HCT116 (cell line): ENCODE data around the gene CACNA1F. TPM values are rescaled to one million over a fixed set of nuclear protein-coding genes. Genes with fewer than 3 reads are reported as not detected.

ENCODE experiments used
- ATAC-seq: fragments of 200-7000 bp; cut with Tn5 transposase; 2 replicates; pipeline ENCODE4 v1.9.1; 2020; ENCODE audit warnings: mild to moderate bottlenecking, moderate library complexity
- BruUV-seq: library from RNA; stranded (reverse); fragments of 400-500 nt; replicated peaks from 2 replicates; lab custom pipeline; 2021; lab: Mats Ljungman, UMichigan
- CTCF ChIA-PET: fragments of 300-600 bp; sonication (Branson Sonifier 250); formaldehyde crosslinking; loops from one replicate; lab custom pipeline; 2021; ENCODE audit warnings: antibody characterized with exemption; lab: Charles Lee
- POLR2A ChIA-PET: fragments of 300-600, 350-600 bp; sonication (Branson Sonifier 250); formaldehyde crosslinking; loops from one replicate; lab custom pipeline; 2021; ENCODE audit warnings: antibody characterized with exemption; lab: Charles Lee
- RAD21 ChIA-PET, 2 experiments: fragments of 300-600 bp; sonication (Branson Sonifier 250); formaldehyde crosslinking; loops; one replicate each; lab custom pipeline; 2023; ENCODE audit warnings: low total read pairs in 2 of 2; ENCODE audit not compliant: uncharacterized antibody in 2 of 2, unreplicated experiment in 2 of 2, low non-redundant PET in 1 of 2; lab: Charles Lee
- DNase-seq: peaks from one replicate; pipeline ENCODE4 v3.0.0-alpha.2; 2010; ENCODE audit warnings: low read depth, low spot score
- H2AFZ ChIP-seq: fragments of 200-600 bp; shearing (Covaris generic), sonication (generic); 2 replicates; pipeline ENCODE4 v1.6.1; 2017; ENCODE audit warnings: low read depth, mixed run types, mixed read lengths, antibody characterized with exemption, low read length; ENCODE audit not compliant: poor library complexity, severe bottlenecking
- H3K27ac ChIP-seq: 2 replicates; pipeline ENCODE4 v1.5.1; 2012; ENCODE audit warnings: low read depth, low read length
- H3K27me3 ChIP-seq: fragments of 200-600 bp; sonication (generic); 2 replicates; pipeline ENCODE4 v1.6.1; 2016; ENCODE audit warnings: mixed run types, low read length, mixed read lengths; ENCODE audit not compliant: insufficient read depth
- H3K36me3 ChIP-seq, 2 experiments: fragments of 200-500 bp in 1 of 2; fragments of 200-600 bp in 1 of 2; sonication (Bioruptor generic) in 1 of 2; sonication (generic) in 1 of 2; 2 replicates each; pipeline versions ENCODE4 v1.5.1 to v1.6.1; 2014 to 2016; ENCODE audit warnings: low read length in 2 of 2, inconsistent platforms in 1 of 2, mixed read lengths in 1 of 2, mixed run types in 1 of 2; ENCODE audit not compliant: insufficient read depth in 2 of 2, control insufficient read depth in 1 of 2
- H3K4me1 ChIP-seq, 2 experiments: fragments of 200-600 bp in 1 of 2; sonication (generic) in 1 of 2; 2 replicates each; pipeline versions ENCODE4 v1.5.1 to v1.6.1; 2012 to 2017; ENCODE audit warnings: low read length in 2 of 2, inconsistent platforms in 1 of 2, mild to moderate bottlenecking in 1 of 2, mixed read lengths in 1 of 2, mixed run types in 1 of 2, moderate library complexity in 1 of 2; ENCODE audit not compliant: insufficient read depth in 2 of 2, control insufficient read depth in 1 of 2
- H3K4me2 ChIP-seq: fragments of 200-600 bp; sonication (generic); 2 replicates; pipeline ENCODE4 v1.6.1; 2017; ENCODE audit warnings: mixed run types, low read length, mixed read lengths
- H3K4me3 ChIP-seq, 2 experiments: fragments of 200-600 bp in 1 of 2; sonication (generic) in 1 of 2; replicated peaks in 1 of 2; 2 replicates each; pipeline ENCODE4 v1.5.1; 2011 to 2016; ENCODE audit warnings: low read length in 2 of 2, control low read depth in 1 of 2, low read depth in 1 of 2, mild to moderate bottlenecking in 1 of 2, mixed read lengths in 1 of 2, mixed run types in 1 of 2
- H3K79me2 ChIP-seq: fragments of 200-600 bp; sonication (generic); 2 replicates; pipeline ENCODE4 v1.6.1; 2017; ENCODE audit warnings: mild to moderate bottlenecking, mixed run types, low read length, moderate library complexity, mixed read lengths; ENCODE audit not compliant: insufficient read depth
- H3K9ac ChIP-seq: fragments of 200-600 bp; sonication (generic); 2 replicates; pipeline ENCODE4 v1.6.1; 2016; ENCODE audit warnings: low read length, mixed read lengths
- H3K9me2 ChIP-seq: fragments of 200-600 bp; sonication (generic), shearing (Covaris generic); 2 replicates; pipeline ENCODE4 v1.6.1; 2017; ENCODE audit warnings: mixed run types, mild to moderate bottlenecking, moderate library complexity; ENCODE audit not compliant: insufficient read depth
- H3K9me3 ChIP-seq, 2 experiments: fragments of 200-500 bp in 1 of 2; fragments of 200-600 bp in 1 of 2; sonication (Bioruptor generic) in 1 of 2; sonication (generic) in 1 of 2; 2 replicates each; pipeline ENCODE4 v1.6.1; 2014 to 2017; ENCODE audit warnings: low read length in 2 of 2, mixed read lengths in 2 of 2, inconsistent platforms in 1 of 2, low read depth in 1 of 2, mild to moderate bottlenecking in 1 of 2, mixed run types in 1 of 2, moderate library complexity in 1 of 2; ENCODE audit not compliant: control insufficient read depth in 1 of 2, insufficient read depth in 1 of 2
- H4K20me1 ChIP-seq: fragments of 200-600 bp; sonication (generic), shearing (Covaris generic); 2 replicates; pipeline ENCODE4 v1.6.1; 2017; ENCODE audit warnings: mixed run types, mild to moderate bottlenecking, moderate library complexity; ENCODE audit not compliant: insufficient read depth
- CEBPB ChIP-seq: IDR thresholded peaks from 2 replicates; pipeline ENCODE4 v1.6.1; 2012; ENCODE audit warnings: low read depth
- EZH2 ChIP-seq: fragments of 200-600 bp; sonication (generic); IDR thresholded peaks from 2 replicates; pipeline ENCODE4 v1.6.1; 2017; ENCODE audit warnings: antibody characterized with exemption, mixed run types
- EZH2phosphoT487 ChIP-seq: fragments of 200-600 bp; IDR thresholded peaks from 2 replicates; pipeline ENCODE4 v1.6.1; 2018; ENCODE audit warnings: antibody characterized with exemption, borderline replicate concordance
- JUND ChIP-seq: IDR thresholded peaks from 2 replicates; pipeline ENCODE4 v1.6.1; 2012
- POLR2A ChIP-seq: IDR thresholded peaks from 2 replicates; pipeline ENCODE4 v1.7.0; 2011; ENCODE audit warnings: borderline replicate concordance; ENCODE audit not compliant: insufficient read depth, insufficient read length; ENCODE audit errors: extremely low read depth
- POLR2AphosphoS5 ChIP-seq: IDR thresholded peaks from 2 replicates; pipeline ENCODE4 v1.6.1; 2011; ENCODE audit warnings: mild to moderate bottlenecking, low read depth, low read length, moderate library complexity
- SIN3A ChIP-seq: IDR thresholded peaks from 2 replicates; pipeline ENCODE4 v1.6.1; 2012; ENCODE audit warnings: low read depth
- TCF7L2 ChIP-seq: IDR thresholded peaks from 2 replicates; pipeline ENCODE4 v1.7.0; 2011; ENCODE audit warnings: borderline replicate concordance, inconsistent platforms; ENCODE audit not compliant: insufficient read depth, insufficient read length; ENCODE audit errors: extremely low read depth
- ZBTB33 ChIP-seq: IDR thresholded peaks from 2 replicates; pipeline ENCODE4 v1.6.1; 2011; ENCODE audit warnings: mild to moderate bottlenecking, low read length, moderate library complexity; ENCODE audit not compliant: insufficient replicate concordance; ENCODE audit errors: extremely low read depth
- ZFX ChIP-seq: fragments of 450-650 bp; IDR thresholded peaks from 2 replicates; pipeline ENCODE4 v1.6.1; 2017
- intact Hi-C: fragments of 100-400 bp; cut with micrococcal nuclease; formaldehyde crosslinking; loops from 2 replicates; pipeline ENCODE4 v1.10.0; 2022
- total RNA-seq: library from RNA; stranded (reverse); gene quantifications from one replicate; pipeline ENCODE4 v1.2.1, GENCODE V29; 2021; ENCODE audit not compliant: unreplicated experiment
- TF ChIP-seq, protein P1 (sequence below), 3 experiments: fragments of 200-600 bp in 1 of 3; sonication (generic) in 1 of 3; IDR thresholded peaks in 2 of 3; conservative IDR thresholded peaks in 1 of 3; 2 replicates each; pipeline ENCODE4 v1.5.1; 2012 to 2017; ENCODE audit warnings: low read depth in 2 of 3, low read length in 2 of 3, antibody characterized with exemption in 1 of 3, borderline replicate concordance in 1 of 3, control low read depth in 1 of 3, mild to moderate bottlenecking in 1 of 3, mixed read lengths in 1 of 3, mixed run types in 1 of 3, moderate library complexity in 1 of 3; ENCODE audit not compliant: insufficient read depth in 1 of 3

CACNA1F gene
- total RNA-seq, 1 experiment from 2014 or later = not detected

- no peak for TF ChIP-seq ZBTB33
- no peak for TF ChIP-seq EZH2phosphoT487
- TF ChIP-seq TCF7L2 = no peak
Measured at GRCh38 chrX:49212209-49212608, 20.9 kb downstream of the CACNA1F start (continued).

DNA sequence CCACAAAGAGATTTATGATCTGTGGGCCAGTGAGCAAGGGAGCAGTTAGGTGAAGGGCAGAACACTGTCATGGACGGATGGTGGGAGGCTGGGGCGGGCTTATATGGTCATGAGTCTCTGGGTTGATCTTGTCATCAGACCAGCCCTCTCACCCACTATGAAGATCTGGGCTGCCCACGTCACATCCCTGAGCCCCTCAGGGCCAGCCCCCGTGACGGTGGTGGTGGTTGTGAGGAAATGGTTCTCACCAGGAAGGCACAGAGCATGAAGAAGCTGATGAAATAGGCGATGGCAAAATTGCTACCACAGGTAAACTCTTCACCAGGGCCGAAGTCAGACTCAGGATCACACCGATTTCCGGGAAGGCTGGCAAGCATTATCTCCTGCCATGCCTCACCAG, 22.1 kb downstream of the CACNA1F start:
- Histone ChIP-seq H3K27me3 (no peaks in the 10 kb centered on the region), H3K4me1 (no peaks in the 10 kb centered on the region), H3K4me2 (no peak overlapping the region), H3K79me2 (no peaks in the 10 kb centered on the region), H3K36me3 (no peaks in the 10 kb centered on the region), H3K9me2 (no peaks in the 10 kb centered on the region), H3K9me3 (no peaks in the 10 kb centered on the region), H3K4me3 (no peak overlapping the region), H3K9ac (no peak overlapping the region)
- intact Hi-C loops = no loop called here
- ChIA-PET CTCF (no interaction called here), POLR2A (no interaction called here), RAD21 (no interaction called here)
- DNase-seq (no peak), ATAC-seq (no peak)
- TF ChIP-seq SIN3A = no peak
- no peak for TF ChIP-seq POLR2A
- TF ChIP-seq EZH2 = no peak
- no peak for TF ChIP-seq JUND
- no peak for TF ChIP-seq EZH2phosphoT487
- TF ChIP-seq CEBPB = no peak
- no peak for TF ChIP-seq ZFX
- no peak for TF ChIP-seq POLR2AphosphoS5
- TF ChIP-seq, protein P1, sequence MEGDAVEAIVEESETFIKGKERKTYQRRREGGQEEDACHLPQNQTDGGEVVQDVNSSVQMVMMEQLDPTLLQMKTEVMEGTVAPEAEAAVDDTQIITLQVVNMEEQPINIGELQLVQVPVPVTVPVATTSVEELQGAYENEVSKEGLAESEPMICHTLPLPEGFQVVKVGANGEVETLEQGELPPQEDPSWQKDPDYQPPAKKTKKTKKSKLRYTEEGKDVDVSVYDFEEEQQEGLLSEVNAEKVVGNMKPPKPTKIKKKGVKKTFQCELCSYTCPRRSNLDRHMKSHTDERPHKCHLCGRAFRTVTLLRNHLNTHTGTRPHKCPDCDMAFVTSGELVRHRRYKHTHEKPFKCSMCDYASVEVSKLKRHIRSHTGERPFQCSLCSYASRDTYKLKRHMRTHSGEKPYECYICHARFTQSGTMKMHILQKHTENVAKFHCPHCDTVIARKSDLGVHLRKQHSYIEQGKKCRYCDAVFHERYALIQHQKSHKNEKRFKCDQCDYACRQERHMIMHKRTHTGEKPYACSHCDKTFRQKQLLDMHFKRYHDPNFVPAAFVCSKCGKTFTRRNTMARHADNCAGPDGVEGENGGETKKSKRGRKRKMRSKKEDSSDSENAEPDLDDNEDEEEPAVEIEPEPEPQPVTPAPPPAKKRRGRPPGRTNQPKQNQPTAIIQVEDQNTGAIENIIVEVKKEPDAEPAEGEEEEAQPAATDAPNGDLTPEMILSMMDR (IDR thresholded peaks at IDR 0.05 in 2 of 3, conservative IDR thresholded peaks at IDR 0.05 in 1 of 3; ENCODE audit: borderline replicate concordance in 1 of 3, insufficient read depth in 1 of 3, low read depth in 2 of 3, low read length in 2 of 3) = no peak
- TF ChIP-seq, all 23 proteins: peak for 0
- Histone ChIP-seq H2AFZ (no peak overlapping the region), H4K20me1 (no peaks in the 10 kb centered on the region), H3K27ac (no peak overlapping the region)
- no TSS peak for BruUV-seq
